Kidney (tissue), 14 donors: ENCODE data around the gene PPEF1. TPM values are rescaled to one million over a fixed set of nuclear protein-coding genes. Genes with fewer than 3 reads are reported as not detected.

Experiments
- DNase-seq, 5 donors: peaks; one replicate each; pipeline ENCODE4 v3.0.0-alpha.2; 2013 to 2020
- FAIRE-seq: peaks from 2 replicates; lab custom pipeline; 2012; peaks lifted over from hg19 to GRCh38; lab: Jason Lieb, UNC
- H3K27ac ChIP-seq, 2 donors: one replicate each; pipeline ENCODE4 v1.7.0; 2013; ENCODE audit warnings: low read depth in 2 of 2, low read length in 2 of 2, inconsistent platforms in 1 of 2
- H3K27me3 ChIP-seq: one replicate; pipeline ENCODE4 v1.7.1; 2013; ENCODE audit warnings: low read length, inconsistent platforms; ENCODE audit not compliant: control insufficient read depth, insufficient read depth
- H3K36me3 ChIP-seq, 3 donors: one replicate each; pipeline versions ENCODE4 v1.7.0 to v1.7.1; 2013; ENCODE audit warnings: low read length in 3 of 3, control low read depth in 1 of 3, inconsistent platforms in 1 of 3; ENCODE audit not compliant: insufficient read depth in 3 of 3, control insufficient read depth in 2 of 3
- H3K4me1 ChIP-seq, 3 donors: one replicate each; pipeline versions ENCODE4 v1.7.0 to v1.7.1; 2013; ENCODE audit warnings: low read length in 3 of 3, inconsistent platforms in 1 of 3, low read depth in 1 of 3; ENCODE audit not compliant: control insufficient read depth in 2 of 3, insufficient read depth in 2 of 3
- H3K4me3 ChIP-seq, 3 donors: one replicate each; pipeline versions ENCODE4 v1.7.0 to v1.8.1; 2013; ENCODE audit warnings: low read length in 3 of 3, control low read depth in 1 of 3, inconsistent platforms in 1 of 3
- H3K9ac ChIP-seq, 3 donors: one replicate each; pipeline versions ENCODE4 v1.7.0 to v1.7.1; 2013; ENCODE audit warnings: low read length in 3 of 3, control low read depth in 1 of 3, inconsistent platforms in 1 of 3
- H3K9me3 ChIP-seq, 3 donors: one replicate each; pipeline versions ENCODE4 v1.7.0 to v1.7.1; 2013; ENCODE audit warnings: low read length in 3 of 3, control low read depth in 1 of 3, inconsistent platforms in 1 of 3; ENCODE audit not compliant: control insufficient read depth in 2 of 3, insufficient read depth in 1 of 3
- CTCF ChIP-seq: IDR thresholded peaks from 3 replicates; pipeline ENCODE4 v1.5.1; 2012; ENCODE audit warnings: mild to moderate bottlenecking, moderate library complexity, borderline replicate concordance; ENCODE audit not compliant: insufficient read depth; ENCODE audit errors: extremely low read depth
- intact Hi-C: fragments of 100-400 bp; cut with DNase I; formaldehyde crosslinking; loops from one replicate; pipeline ENCODE4 v1.11.1; 2022
- polyA plus RNA-seq: library from polyadenylated mRNA; stranded (reverse); fragments of 350-450 nt; fragmentation: Illumina TruSeq; extraction: RNeasy Lipid Tissue Mini Kit (QIAGEN cat#74804); gene quantifications from one replicate; pipeline ENCODE4 v1.2.3, GENCODE V29; 2014; ENCODE audit warnings: low read depth, low replicate concordance; ENCODE audit not compliant: insufficient read depth
- total RNA-seq: library from RNA; stranded (reverse); fragmentation: NEBNext Ultra II Directional; extraction: Animal tissue kit (Norgen Biotek cat#: 25700); gene quantifications from one replicate; pipeline ENCODE4 v1.2.1, GENCODE V29; 2021
- donor health status: control.
- donor health status: control.
- donor health status: control.
- donor health status: control.
- donor health status: control.
- donor health status: DM: yes; HTN: yes; CAD: no.
- donor health status: Normal renal cell carcinoma (clear cell type).

Gene PPEF1
- total and polyA plus RNA-seq, 2 donors from 2014 or later, result 0.63 to 0.92 TPM

- Histone ChIP-seq H3K9ac (no peak overlapping the region), H3K9me3 (no peaks in the 10 kb centered on the region), H3K27ac (no peak overlapping the region), H3K4me3 (no peak overlapping the region), H3K4me1 (no peaks in the 10 kb centered on the region), H3K36me3 (no peaks in the 10 kb centered on the region), H3K27me3 (no peaks in the 10 kb centered on the region)
- DNase-seq (no peak), FAIRE-seq (no peak)
- intact Hi-C loops, result no loop called here
- no peak for TF ChIP-seq CTCF
Observed at GRCh38 chrX:18696653-18697052, 10.8 kb upstream of the PPEF1 start.

- Histone ChIP-seq H3K9ac (no peak overlapping the region), H3K4me1 (no peaks in the 10 kb centered on the region), H3K4me3 (no peak overlapping the region), H3K27ac (no peak overlapping the region), H3K27me3 (no peaks in the 10 kb centered on the region), H3K9me3 (no peaks in the 10 kb centered on the region), H3K36me3 (no peaks in the 10 kb centered on the region)
- DNase-seq, result no peak
- no peak for FAIRE-seq
- intact Hi-C loops, result no loop called here
- TF ChIP-seq CTCF, result no peak
Observed at GRCh38 chrX:18698737-18699650, 8.5 kb upstream of the PPEF1 start.

GRCh38 chrX:18701621-18702361, 5.7 kb upstream of the PPEF1 start:
- H3K27ac ChIP-seq, result no peak overlapping the region
- no peak for FAIRE-seq
- peak in 2 of 5 donors; percentile 13 to 83 for DNase-seq

More at GRCh38 chrX:18701621-18702361, 5.7 kb upstream of the PPEF1 start:
- Histone ChIP-seq H3K4me3 (no peak overlapping the region), H3K4me1 (no peaks in the 10 kb centered on the region), H3K36me3 (no peaks in the 10 kb centered on the region), H3K27me3 (no peaks in the 10 kb centered on the region), H3K9me3 (no peaks in the 10 kb centered on the region), H3K9ac (no peak overlapping the region)
- TF ChIP-seq CTCF, result no peak
- intact Hi-C loops, result no loop called here
